HS-5 (cell line): ENCODE data around the gene ZNF502.

Experiments
- DNase-seq: peaks from one replicate; pipeline ENCODE4 v3.0.0-alpha.2; 2012; ENCODE audit warnings: low read depth

Gene ZNF502

GRCh38 chr3:44771424-44772098 is 59.1 kb downstream of the ZNF502 start:
- DNase-seq: no peak

GRCh38 chr3:44772099-44772442 is 59.6 kb downstream of the ZNF502 start:
- no peak for DNase-seq
